22Rv1 (cell line): ENCODE results near the gene GKN1.

ENCODE experiments used
- CTCF ChIP-seq: fragments of 450-650 bp; IDR thresholded peaks from 2 replicates; pipeline ENCODE4 v1.5.1; 2017; ENCODE audit warnings: mild to moderate bottlenecking
- ZFX ChIP-seq: fragments of 450-650 bp; IDR thresholded peaks from 2 replicates; pipeline ENCODE4 v1.6.1; 2017; ENCODE audit warnings: antibody characterized with exemption, borderline replicate concordance

DNA sequence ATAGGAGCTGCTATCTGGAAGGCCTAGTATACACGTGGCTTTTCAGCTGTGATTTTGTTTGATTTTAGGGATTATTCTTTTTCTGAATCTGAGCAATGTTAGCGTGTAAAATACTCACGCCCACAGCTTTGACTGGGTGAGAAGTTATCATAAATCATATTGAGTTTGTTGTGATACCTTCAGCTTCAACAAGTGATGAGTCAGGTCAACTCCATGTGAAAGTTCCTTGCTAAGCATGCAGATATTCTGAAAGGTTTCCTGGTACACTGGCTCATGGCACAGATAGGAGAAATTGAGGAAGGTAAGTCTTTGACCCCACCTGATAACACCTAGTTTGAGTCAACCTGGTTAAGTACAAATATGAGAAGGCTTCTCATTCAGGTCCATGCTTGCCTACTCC is at the start of gene GKN1:
- no peak for TF ChIP-seq CTCF
- no peak for TF ChIP-seq ZFX
